Adrenal gland (tissue), 5 donors: ENCODE measurements around the gene RAD51AP1.

Experiments
- CTCF ChIP-seq, 6 experiments: fragments of 450-650 bp in 4 of 6; fragments of 200-600 bp in 2 of 6; sonication (generic) in 1 of 6; IDR thresholded peaks; 1 replicate in 5 of 6; 2 replicates in 1 of 6; pipeline versions ENCODE4 v1.5.1 to v1.8.0; 2016 to 2021; ENCODE audit warnings: antibody characterized with exemption in 6 of 6, mild to moderate bottlenecking in 2 of 6, moderate library complexity in 1 of 6
- POLR2A ChIP-seq, 2 donors: fragments of 450-650 bp; IDR thresholded peaks; one replicate each; pipeline ENCODE4 v1.6.1; 2017; ENCODE audit warnings: antibody characterized with exemption in 2 of 2, mild to moderate bottlenecking in 2 of 2, moderate library complexity in 1 of 2
- donor health status: DM: no; HTN: no; CAD: no.

- TF ChIP-seq CTCF (IDR thresholded peaks at IDR 0.05), result no peak
- no peak for TF ChIP-seq POLR2A (IDR thresholded peaks at IDR 0.05)
Observed at GRCh38 chr12:4505376-4505986, 33.2 kb upstream of the RAD51AP1 start.
